ENCODE data around the gene VPS13D.

VPS13D gene

GRCh38 chr1:12188115-12188514 is 41.7 kb upstream of the VPS13D start:
- no peaks in the 10 kb centered on the region for H3K9me3 ChIP-seq (ENCODE audit: low read length)
- no peaks in the 10 kb centered on the region for H3K36me3 ChIP-seq (ENCODE audit: insufficient read depth, low read length)
- H3K27ac ChIP-seq (ENCODE audit: low read depth, low read length), result no peak overlapping the region
- H3K27me3 ChIP-seq (ENCODE audit: control insufficient read depth in 1 of 2, insufficient read depth in 2 of 2, low read length in 2 of 2), result no peaks in the 10 kb centered on the region
- H3K4me3 ChIP-seq (ENCODE audit: low read depth in 1 of 2, low read length in 2 of 2), result no peak overlapping the region
- H3K9ac ChIP-seq (ENCODE audit: low read length), result no peak overlapping the region
- H3K4me1 ChIP-seq (ENCODE audit: insufficient read depth, low read length), result peaks cover 30% of the 10 kb centered on the region

GRCh38 chr1:12188657-12189327 is 41.0 kb upstream of the VPS13D start:
- no peaks in the 10 kb centered on the region for H3K9me3 ChIP-seq (ENCODE audit: low read length)
- H3K36me3 ChIP-seq (ENCODE audit: insufficient read depth, low read length), result no peaks in the 10 kb centered on the region
- H3K27ac ChIP-seq (ENCODE audit: low read depth, low read length), result no peak overlapping the region
- no peaks in the 10 kb centered on the region for H3K27me3 ChIP-seq (ENCODE audit: control insufficient read depth in 1 of 2, insufficient read depth in 2 of 2, low read length in 2 of 2)
- no peak overlapping the region for H3K9ac ChIP-seq (ENCODE audit: low read length)
- peaks cover 29% of the 10 kb centered on the region for H3K4me1 ChIP-seq (ENCODE audit: insufficient read depth, low read length)
- no peak overlapping the region for H3K4me3 ChIP-seq (ENCODE audit: low read depth in 1 of 2, low read length in 2 of 2)

GRCh38 chr1:12189328-12189682 is 40.5 kb upstream of the VPS13D start:
- no peak overlapping the region for H3K4me3 ChIP-seq (ENCODE audit: low read depth in 1 of 2, low read length in 2 of 2)
- peaks cover 24% of the 10 kb centered on the region for H3K4me1 ChIP-seq (ENCODE audit: insufficient read depth, low read length)
- no peak overlapping the region for H3K27ac ChIP-seq (ENCODE audit: low read depth, low read length)
- H3K27me3 ChIP-seq (ENCODE audit: control insufficient read depth in 1 of 2, insufficient read depth in 2 of 2, low read length in 2 of 2), result no peaks in the 10 kb centered on the region
- H3K9ac ChIP-seq (ENCODE audit: low read length), result no peak overlapping the region
- no peaks in the 10 kb centered on the region for H3K9me3 ChIP-seq (ENCODE audit: low read length)
- no peaks in the 10 kb centered on the region for H3K36me3 ChIP-seq (ENCODE audit: insufficient read depth, low read length)

- Histone ChIP-seq H3K36me3 (ENCODE audit: insufficient read depth, low read length) (no peaks in the 10 kb centered on the region), H3K9me3 (ENCODE audit: low read length) (no peaks in the 10 kb centered on the region), H3K4me3 (ENCODE audit: low read depth in 1 of 2, low read length in 2 of 2) (no peak overlapping the region), H3K27me3 (ENCODE audit: control insufficient read depth in 1 of 2, insufficient read depth in 2 of 2, low read length in 2 of 2) (no peaks in the 10 kb centered on the region), H3K4me1 (ENCODE audit: insufficient read depth, low read length) (peaks cover 2% of the 10 kb centered on the region), H3K27ac (ENCODE audit: low read depth, low read length) (no peak overlapping the region), H3K9ac (ENCODE audit: low read length) (no peak overlapping the region)
Measured at GRCh38 chr1:12191242-12192032, 38.4 kb upstream of the VPS13D start.

GRCh38 chr1:12194666-12195216 is 35.1 kb upstream of the VPS13D start:
- Histone ChIP-seq H3K4me1 (ENCODE audit: insufficient read depth, low read length) (no peaks in the 10 kb centered on the region), H3K9me3 (ENCODE audit: low read length) (no peaks in the 10 kb centered on the region), H3K9ac (ENCODE audit: low read length) (no peak overlapping the region), H3K4me3 (ENCODE audit: low read depth in 1 of 2, low read length in 2 of 2) (no peak overlapping the region), H3K27me3 (ENCODE audit: control insufficient read depth in 1 of 2, insufficient read depth in 2 of 2, low read length in 2 of 2) (no peaks in the 10 kb centered on the region), H3K36me3 (ENCODE audit: insufficient read depth, low read length) (no peaks in the 10 kb centered on the region), H3K27ac (ENCODE audit: low read depth, low read length) (no peak overlapping the region)

GRCh38 chr1:12195416-12195815 is 34.4 kb upstream of the VPS13D start:
- no peak overlapping the region for H3K27ac ChIP-seq (ENCODE audit: low read depth, low read length)
- no peaks in the 10 kb centered on the region for H3K27me3 ChIP-seq (ENCODE audit: control insufficient read depth in 1 of 2, insufficient read depth in 2 of 2, low read length in 2 of 2)
- no peak overlapping the region for H3K9ac ChIP-seq (ENCODE audit: low read length)
- no peaks in the 10 kb centered on the region for H3K9me3 ChIP-seq (ENCODE audit: low read length)
- H3K4me1 ChIP-seq (ENCODE audit: insufficient read depth, low read length), result no peaks in the 10 kb centered on the region
- no peaks in the 10 kb centered on the region for H3K36me3 ChIP-seq (ENCODE audit: insufficient read depth, low read length)
- no peak overlapping the region for H3K4me3 ChIP-seq (ENCODE audit: low read depth in 1 of 2, low read length in 2 of 2)

- Histone ChIP-seq H3K9me3 (ENCODE audit: low read length) (no peaks in the 10 kb centered on the region), H3K36me3 (ENCODE audit: insufficient read depth, low read length) (no peaks in the 10 kb centered on the region), H3K4me3 (ENCODE audit: low read depth in 1 of 2, low read length in 2 of 2) (no peak overlapping the region), H3K4me1 (ENCODE audit: insufficient read depth, low read length) (no peaks in the 10 kb centered on the region), H3K27ac (ENCODE audit: low read depth, low read length) (no peak overlapping the region), H3K27me3 (ENCODE audit: control insufficient read depth in 1 of 2, insufficient read depth in 2 of 2, low read length in 2 of 2) (no peaks in the 10 kb centered on the region), H3K9ac (ENCODE audit: low read length) (no peak overlapping the region)
Measured at GRCh38 chr1:12196641-12197482, 33.0 kb upstream of the VPS13D start.

- Histone ChIP-seq H3K36me3 (ENCODE audit: insufficient read depth, low read length) (no peaks in the 10 kb centered on the region), H3K9me3 (ENCODE audit: low read length) (no peaks in the 10 kb centered on the region), H3K4me1 (ENCODE audit: insufficient read depth, low read length) (no peaks in the 10 kb centered on the region), H3K27ac (ENCODE audit: low read depth, low read length) (no peak overlapping the region), H3K27me3 (ENCODE audit: control insufficient read depth in 1 of 2, insufficient read depth in 2 of 2, low read length in 2 of 2) (no peaks in the 10 kb centered on the region), H3K4me3 (ENCODE audit: low read depth in 1 of 2, low read length in 2 of 2) (no peak overlapping the region), H3K9ac (ENCODE audit: low read length) (no peak overlapping the region)
Measured at GRCh38 chr1:12197483-12197880, 32.3 kb upstream of the VPS13D start.

- Histone ChIP-seq H3K27ac (ENCODE audit: low read depth, low read length) (no peak overlapping the region), H3K36me3 (ENCODE audit: insufficient read depth, low read length) (no peaks in the 10 kb centered on the region), H3K9me3 (ENCODE audit: low read length) (no peaks in the 10 kb centered on the region)
Measured at GRCh38 chr1:12200208-12200607, 29.6 kb upstream of the VPS13D start.

GRCh38 chr1:12201352-12202189 is 28.3 kb upstream of the VPS13D start:
- H3K27me3 ChIP-seq (ENCODE audit: control insufficient read depth in 1 of 2, insufficient read depth in 2 of 2, low read length in 2 of 2), result no peaks in the 10 kb centered on the region
- no peaks in the 10 kb centered on the region for H3K36me3 ChIP-seq (ENCODE audit: insufficient read depth, low read length)
- H3K9ac ChIP-seq (ENCODE audit: low read length), result no peak overlapping the region
- no peaks in the 10 kb centered on the region for H3K4me1 ChIP-seq (ENCODE audit: insufficient read depth, low read length)
- H3K4me3 ChIP-seq (ENCODE audit: low read depth in 1 of 2, low read length in 2 of 2), result no peak overlapping the region
- no peaks in the 10 kb centered on the region for H3K9me3 ChIP-seq (ENCODE audit: low read length)
- no peak overlapping the region for H3K27ac ChIP-seq (ENCODE audit: low read depth, low read length)

More at GRCh38 chr1:12200208-12200607, 29.6 kb upstream of the VPS13D start:
- Histone ChIP-seq H3K4me1 (ENCODE audit: insufficient read depth, low read length) (no peaks in the 10 kb centered on the region), H3K9ac (ENCODE audit: low read length) (no peak overlapping the region), H3K27me3 (ENCODE audit: control insufficient read depth in 1 of 2, insufficient read depth in 2 of 2, low read length in 2 of 2) (no peaks in the 10 kb centered on the region), H3K4me3 (ENCODE audit: low read depth in 1 of 2, low read length in 2 of 2) (no peak overlapping the region)

- no peak overlapping the region for H3K9ac ChIP-seq (ENCODE audit: low read length)
- H3K4me3 ChIP-seq (ENCODE audit: low read depth in 1 of 2, low read length in 2 of 2), result no peak overlapping the region
- H3K27me3 ChIP-seq (ENCODE audit: control insufficient read depth in 1 of 2, insufficient read depth in 2 of 2, low read length in 2 of 2), result no peaks in the 10 kb centered on the region
- no peak overlapping the region for H3K27ac ChIP-seq (ENCODE audit: low read depth, low read length)
- H3K4me1 ChIP-seq (ENCODE audit: insufficient read depth, low read length), result no peaks in the 10 kb centered on the region
- H3K36me3 ChIP-seq (ENCODE audit: insufficient read depth, low read length), result no peaks in the 10 kb centered on the region
- H3K9me3 ChIP-seq (ENCODE audit: low read length), result no peaks in the 10 kb centered on the region
Measured at GRCh38 chr1:12202190-12202497, 27.7 kb upstream of the VPS13D start.
